H4 (cell line): ENCODE measurements around the gene URI1. TPM values are rescaled to one million over a fixed set of nuclear protein-coding genes. Genes with fewer than 3 reads are reported as not detected.
"Not testable (repeated sequence)": the region's sequence is repeated elsewhere in the genome, so short reads cannot be mapped to it uniquely, and the experiment has no call there.

Experiments used
- DNase-seq: peaks from one replicate; pipeline ENCODE4 v3.0.0-alpha.2; 2015; ENCODE audit warnings: low spot score
- total RNA-seq: library from RNA; depleted of rRNA; stranded (reverse); fragments of >200 nt; shearing (Covaris generic); gene quantifications from 2 replicates; pipeline ENCODE4 v1.2.3, GENCODE V29; 2014

URI1 gene
- total RNA-seq, 1 experiment from 2014 or later = 70.8 TPM

- DNase-seq = no peak
These were observed 594 bp downstream of the URI1 start for GRCh38 chr19:29942404-29943261.

DNA sequence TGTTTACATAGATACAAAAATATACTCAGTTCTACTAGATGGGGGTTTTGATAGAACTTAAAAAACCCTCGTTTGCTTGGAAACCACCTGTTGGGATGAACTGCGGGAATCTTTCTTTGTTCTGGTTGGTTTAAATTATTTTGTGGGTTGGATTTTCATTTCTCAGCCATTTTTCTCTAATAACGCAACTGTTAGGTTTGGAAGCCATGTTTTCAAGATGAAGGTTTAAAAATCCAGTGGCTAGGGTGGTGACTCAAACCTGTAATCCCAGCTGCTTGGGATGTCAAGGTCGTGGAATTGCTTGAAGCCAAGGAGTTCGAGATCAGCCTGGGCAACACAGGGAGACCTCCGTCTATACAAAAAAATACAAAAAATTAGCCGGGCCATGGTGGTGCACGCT, 1.6 kb downstream of the URI1 start:
- DNase-seq = no peak

DNA sequence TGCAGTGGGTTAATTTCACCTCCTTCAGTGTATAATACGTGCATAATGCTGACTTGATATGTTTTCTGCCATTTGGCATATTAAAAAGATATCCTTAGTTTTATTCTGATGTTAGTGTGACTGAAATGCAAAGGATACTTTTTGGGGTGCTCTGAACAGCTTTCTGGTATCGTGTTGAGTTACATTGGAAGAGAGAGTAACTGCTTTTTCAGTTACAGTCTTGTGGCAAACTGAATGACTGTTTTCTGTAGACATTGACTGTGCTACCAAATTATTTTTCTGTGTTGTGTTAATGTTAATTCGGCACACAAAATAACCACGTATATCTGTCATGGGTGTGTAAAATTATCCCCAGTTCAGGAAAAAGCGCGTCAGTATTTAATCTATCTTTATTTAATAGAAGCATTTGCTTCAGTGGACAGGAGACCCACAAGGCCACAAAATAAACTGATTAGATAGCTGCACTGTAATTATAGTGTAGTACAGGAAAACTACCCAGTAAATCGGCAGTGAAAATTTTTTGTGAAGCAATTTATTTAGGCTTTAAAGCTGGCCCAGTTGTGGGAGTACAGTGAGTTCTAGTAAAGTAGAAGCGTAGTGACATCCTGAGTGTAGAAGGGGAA, 2.5 kb downstream of the URI1 start:
- no peak for DNase-seq

- DNase-seq = no peak
These were observed 3.0 kb downstream of the URI1 start for GRCh38 chr19:29945017-29945416.

GRCh38 chr19:29945433-29945832, 3.4 kb downstream of the URI1 start:
- no peak for DNase-seq

- no peak for DNase-seq
These were observed 4.6 kb downstream of the URI1 start for GRCh38 chr19:29946645-29947044.

DNA sequence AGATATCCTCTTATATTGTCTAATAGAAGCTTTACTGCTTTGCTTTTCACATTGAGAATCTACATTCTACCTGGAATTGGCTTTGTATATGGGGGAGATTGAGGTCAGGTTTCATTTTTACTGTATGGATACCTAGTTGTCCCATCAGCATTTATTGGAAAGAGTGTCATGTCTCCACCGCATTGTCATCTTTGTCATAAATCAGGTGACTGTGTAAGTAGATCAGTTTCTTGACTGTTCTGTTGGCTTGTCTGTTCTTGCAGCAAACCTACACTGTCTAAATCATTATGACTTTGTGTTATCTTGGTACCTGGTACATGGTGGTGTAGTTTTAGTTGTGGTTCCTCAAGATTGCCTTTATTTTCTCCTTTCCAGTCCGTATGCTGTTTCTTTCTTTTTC, 5.8 kb downstream of the URI1 start:
- DNase-seq = no peak

- not testable (repeated sequence) for DNase-seq
These were observed 6.9 kb downstream of the URI1 start for GRCh38 chr19:29948759-29949470.

- DNase-seq = no peak
These were observed 10.1 kb downstream of the URI1 start for GRCh38 chr19:29952177-29952576.

- no peak for DNase-seq
These were observed 10.6 kb downstream of the URI1 start for GRCh38 chr19:29952646-29953045.

- DNase-seq = no peak
These were observed 11.6 kb downstream of the URI1 start for GRCh38 chr19:29953352-29954247.

- DNase-seq = no peak
These were observed 14.8 kb downstream of the URI1 start for GRCh38 chr19:29956855-29957254.

GRCh38 chr19:29961311-29961710, 19.3 kb downstream of the URI1 start:
- DNase-seq = no peak

GRCh38 chr19:29962793-29963192, 20.8 kb downstream of the URI1 start:
- DNase-seq = no peak

DNA sequence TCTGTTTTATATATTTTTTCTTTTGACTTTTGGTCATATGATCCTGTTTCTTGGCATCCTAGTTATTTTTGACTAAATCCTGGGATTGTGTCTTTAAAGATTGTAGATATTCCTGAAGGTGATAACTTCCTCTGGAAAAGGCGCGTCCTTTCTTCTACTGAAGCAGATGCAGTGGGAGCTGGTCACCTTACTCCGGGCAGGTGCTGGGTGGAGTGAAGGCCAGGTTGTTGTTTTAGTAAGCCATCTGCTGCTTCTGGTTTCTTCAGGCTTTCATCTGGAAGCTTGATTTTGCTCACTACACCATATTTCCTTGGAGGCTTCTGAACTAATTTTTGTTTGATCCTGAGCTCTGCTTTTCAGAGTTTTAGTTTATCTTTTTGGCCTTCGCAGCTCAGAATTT, 21.5 kb downstream of the URI1 start:
- no peak for DNase-seq

- no peak for DNase-seq
These were observed 22.1 kb downstream of the URI1 start for GRCh38 chr19:29964171-29964570.

- DNase-seq = no peak
These were observed 23.5 kb downstream of the URI1 start for GRCh38 chr19:29965492-29965891.

GRCh38 chr19:29966142-29966541, 24.1 kb downstream of the URI1 start:
- not testable (repeated sequence) for DNase-seq

- DNase-seq = peak; percentile 17
These were observed 24.7 kb downstream of the URI1 start for GRCh38 chr19:29966588-29967249.

DNA sequence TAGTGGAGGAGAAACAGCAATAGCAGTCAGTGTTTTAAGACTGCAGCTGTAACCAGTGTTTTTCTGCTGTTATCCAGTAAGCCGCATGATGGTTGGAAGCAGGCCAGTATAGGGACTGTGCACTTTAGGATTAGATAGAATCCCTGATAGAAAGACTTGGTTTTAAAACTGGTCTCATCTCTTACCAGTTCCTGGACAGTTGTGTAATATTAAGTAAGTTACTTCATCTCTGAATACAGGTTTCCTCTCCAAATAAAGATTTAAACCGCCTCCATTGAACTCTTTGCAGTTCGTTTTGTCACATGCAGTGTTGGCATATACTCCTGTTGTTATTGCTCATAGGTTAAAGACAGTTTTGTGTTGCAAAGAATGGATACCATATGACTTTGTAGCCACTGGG, 25.6 kb downstream of the URI1 start:
- DNase-seq = no peak

- DNase-seq = no peak
These were observed 27.9 kb downstream of the URI1 start for GRCh38 chr19:29969891-29970290.
